Gastrocnemius medialis (tissue), 4 donors: ENCODE results near the gene TNNT3.

ENCODE experiments used
- CTCF ChIP-seq, 5 experiments: fragments of 450-650 bp in 3 of 5; fragments of 200-600 bp in 2 of 5; sonication (generic) in 2 of 5; IDR thresholded peaks in 4 of 5; conservative IDR thresholded peaks in 1 of 5; 1 replicate in 4 of 5; 2 replicates in 1 of 5; pipeline ENCODE4 v1.5.1; 2016 to 2019; ENCODE audit warnings: antibody characterized with exemption in 5 of 5, mild to moderate bottlenecking in 3 of 5, moderate library complexity in 3 of 5
- POLR2A ChIP-seq, 2 donors: fragments of 450-650 bp; IDR thresholded peaks; one replicate each; pipeline ENCODE4 v1.6.1; 2017; ENCODE audit warnings: antibody characterized with exemption in 2 of 2, mild to moderate bottlenecking in 2 of 2, moderate library complexity in 2 of 2

GRCh38 chr11:1924646-1925372 is 5.3 kb downstream of the TNNT3 start:
- TF ChIP-seq CTCF (IDR thresholded peaks at IDR 0.05 in 4 of 5, conservative IDR thresholded peaks at IDR 0.05 in 1 of 5) (no peak), POLR2A (IDR thresholded peaks at IDR 0.05) (no peak)
